ENCODE data around the gene SORCS2. TPM values are rescaled to one million over a fixed set of nuclear protein-coding genes. Genes with fewer than 3 reads are reported as not detected.

SORCS2 gene
- total and polyA plus RNA-seq, 2 of the 13 experiments (the other 11 are each of a cell fraction or from before 2014, with no cell fraction given), result 0.82 to 1.0 TPM

DNA sequence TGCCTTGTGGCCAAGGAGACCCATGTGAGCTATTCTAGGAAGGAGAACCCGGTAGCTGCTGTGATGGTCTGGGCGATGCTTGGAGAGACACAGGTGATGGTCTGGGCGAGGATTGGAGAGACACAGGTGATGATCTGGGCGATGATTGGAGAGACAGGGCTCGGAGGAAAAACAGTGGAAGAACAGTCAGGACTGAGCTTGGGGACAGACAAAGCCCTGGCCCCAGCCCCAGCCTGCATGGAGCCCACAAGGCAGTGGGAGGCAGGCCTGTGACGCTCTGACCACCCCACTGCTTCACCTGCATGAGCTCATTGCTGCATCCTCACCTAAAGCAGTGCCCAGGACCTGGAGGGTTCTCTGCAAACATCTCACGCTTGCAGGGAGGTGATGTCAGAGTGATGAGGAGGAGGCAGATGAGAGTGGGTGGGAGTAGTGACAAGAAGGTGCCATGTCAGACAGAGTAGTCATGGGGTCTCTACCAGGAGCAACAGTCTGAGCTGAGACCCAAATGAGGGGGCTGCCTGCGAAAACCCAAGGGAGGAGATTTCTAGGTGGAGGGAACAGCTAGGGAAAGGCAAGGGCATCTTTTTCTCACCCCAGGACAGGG is 278.3 kb downstream of the SORCS2 start (continued):
- no peak for TF ChIP-seq POLR2A (IDR thresholded peaks at IDR 0.05; ENCODE audit: insufficient read depth in 1 of 2, low read depth in 2 of 2, low read length in 2 of 2)
- no peak for TF ChIP-seq ZNF879 (CRISPR knock-in tag; IDR thresholded peaks at IDR 0.05)
- no peak for TF ChIP-seq NFIB (CRISPR knock-in tag; IDR thresholded peaks at IDR 0.05; ENCODE audit: borderline replicate concordance)
- no peak for TF ChIP-seq ZSCAN20 (CRISPR knock-in tag; IDR thresholded peaks at IDR 0.05; ENCODE audit: borderline replicate concordance)
- no peak for TF ChIP-seq SRY (CRISPR knock-in tag; IDR thresholded peaks at IDR 0.05)
- TF ChIP-seq XBP1 (CRISPR knock-in tag; IDR thresholded peaks at IDR 0.05), result no peak
- no peak for TF ChIP-seq SMARCE1 (IDR thresholded peaks at IDR 0.05; ENCODE audit: borderline replicate concordance)
- no peak for TF ChIP-seq RXRA (CRISPR knock-in tag; IDR thresholded peaks at IDR 0.05)
- no peak for TF ChIP-seq CREB1 (IDR thresholded peaks at IDR 0.05)
- TF ChIP-seq CREB1 (CRISPR knock-in tag; IDR thresholded peaks at IDR 0.05), result no peak
- TF ChIP-seq, protein P1, sequence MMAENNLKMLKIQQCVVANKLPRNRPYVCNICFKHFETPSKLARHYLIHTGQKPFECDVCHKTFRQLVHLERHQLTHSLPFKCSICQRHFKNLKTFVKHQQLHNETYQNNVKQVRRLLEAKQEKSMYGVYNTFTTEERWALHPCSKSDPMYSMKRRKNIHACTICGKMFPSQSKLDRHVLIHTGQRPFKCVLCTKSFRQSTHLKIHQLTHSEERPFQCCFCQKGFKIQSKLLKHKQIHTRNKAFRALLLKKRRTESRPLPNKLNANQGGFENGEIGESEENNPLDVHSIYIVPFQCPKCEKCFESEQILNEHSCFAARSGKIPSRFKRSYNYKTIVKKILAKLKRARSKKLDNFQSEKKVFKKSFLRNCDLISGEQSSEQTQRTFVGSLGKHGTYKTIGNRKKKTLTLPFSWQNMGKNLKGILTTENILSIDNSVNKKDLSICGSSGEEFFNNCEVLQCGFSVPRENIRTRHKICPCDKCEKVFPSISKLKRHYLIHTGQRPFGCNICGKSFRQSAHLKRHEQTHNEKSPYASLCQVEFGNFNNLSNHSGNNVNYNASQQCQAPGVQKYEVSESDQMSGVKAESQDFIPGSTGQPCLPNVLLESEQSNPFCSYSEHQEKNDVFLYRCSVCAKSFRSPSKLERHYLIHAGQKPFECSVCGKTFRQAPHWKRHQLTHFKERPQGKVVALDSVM (CRISPR knock-in tag; IDR thresholded peaks at IDR 0.05), result no peak
- no peak for TF ChIP-seq ZNF34 (CRISPR knock-in tag; IDR thresholded peaks at IDR 0.05; ENCODE audit: borderline replicate concordance)
- TF ChIP-seq RFX3 (CRISPR knock-in tag; IDR thresholded peaks at IDR 0.05), result no peak
- TF ChIP-seq YEATS4 (CRISPR knock-in tag; IDR thresholded peaks at IDR 0.05; ENCODE audit: borderline replicate concordance), result no peak
- TF ChIP-seq, protein P2, sequence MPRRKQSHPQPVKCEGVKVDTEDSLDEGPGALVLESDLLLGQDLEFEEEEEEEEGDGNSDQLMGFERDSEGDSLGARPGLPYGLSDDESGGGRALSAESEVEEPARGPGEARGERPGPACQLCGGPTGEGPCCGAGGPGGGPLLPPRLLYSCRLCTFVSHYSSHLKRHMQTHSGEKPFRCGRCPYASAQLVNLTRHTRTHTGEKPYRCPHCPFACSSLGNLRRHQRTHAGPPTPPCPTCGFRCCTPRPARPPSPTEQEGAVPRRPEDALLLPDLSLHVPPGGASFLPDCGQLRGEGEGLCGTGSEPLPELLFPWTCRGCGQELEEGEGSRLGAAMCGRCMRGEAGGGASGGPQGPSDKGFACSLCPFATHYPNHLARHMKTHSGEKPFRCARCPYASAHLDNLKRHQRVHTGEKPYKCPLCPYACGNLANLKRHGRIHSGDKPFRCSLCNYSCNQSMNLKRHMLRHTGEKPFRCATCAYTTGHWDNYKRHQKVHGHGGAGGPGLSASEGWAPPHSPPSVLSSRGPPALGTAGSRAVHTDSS (CRISPR knock-in tag; conservative IDR thresholded peaks at IDR 0.05), result no peak
- TF ChIP-seq, protein P3, sequence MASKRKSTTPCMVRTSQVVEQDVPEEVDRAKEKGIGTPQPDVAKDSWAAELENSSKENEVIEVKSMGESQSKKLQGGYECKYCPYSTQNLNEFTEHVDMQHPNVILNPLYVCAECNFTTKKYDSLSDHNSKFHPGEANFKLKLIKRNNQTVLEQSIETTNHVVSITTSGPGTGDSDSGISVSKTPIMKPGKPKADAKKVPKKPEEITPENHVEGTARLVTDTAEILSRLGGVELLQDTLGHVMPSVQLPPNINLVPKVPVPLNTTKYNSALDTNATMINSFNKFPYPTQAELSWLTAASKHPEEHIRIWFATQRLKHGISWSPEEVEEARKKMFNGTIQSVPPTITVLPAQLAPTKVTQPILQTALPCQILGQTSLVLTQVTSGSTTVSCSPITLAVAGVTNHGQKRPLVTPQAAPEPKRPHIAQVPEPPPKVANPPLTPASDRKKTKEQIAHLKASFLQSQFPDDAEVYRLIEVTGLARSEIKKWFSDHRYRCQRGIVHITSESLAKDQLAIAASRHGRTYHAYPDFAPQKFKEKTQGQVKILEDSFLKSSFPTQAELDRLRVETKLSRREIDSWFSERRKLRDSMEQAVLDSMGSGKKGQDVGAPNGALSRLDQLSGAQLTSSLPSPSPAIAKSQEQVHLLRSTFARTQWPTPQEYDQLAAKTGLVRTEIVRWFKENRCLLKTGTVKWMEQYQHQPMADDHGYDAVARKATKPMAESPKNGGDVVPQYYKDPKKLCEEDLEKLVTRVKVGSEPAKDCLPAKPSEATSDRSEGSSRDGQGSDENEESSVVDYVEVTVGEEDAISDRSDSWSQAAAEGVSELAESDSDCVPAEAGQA (IDR thresholded peaks at IDR 0.05; ENCODE audit: low read depth), result no peak
- TF ChIP-seq, protein P3 (CRISPR knock-in tag; IDR thresholded peaks at IDR 0.05; ENCODE audit: borderline replicate concordance), result no peak
